HG03571 (cell line): ENCODE data around the gene SPATS1.
"Not testable (repeated sequence)": the region's sequence is repeated elsewhere in the genome, so short reads cannot be mapped to it uniquely, and the experiment has no call there.

Source experiments
- ATAC-seq: cut with Tn5 transposase; IDR thresholded peaks from one replicate; pipeline ENCODE4 v1.9.1; 2021; ENCODE audit not compliant: unreplicated experiment

The SPATS1 gene

GRCh38 chr6:44339763-44340625 is 2.5 kb upstream of the SPATS1 start:
- no peak for ATAC-seq

GRCh38 chr6:44341095-44341890 is 1.2 kb upstream of the SPATS1 start:
- no peak for ATAC-seq

DNA sequence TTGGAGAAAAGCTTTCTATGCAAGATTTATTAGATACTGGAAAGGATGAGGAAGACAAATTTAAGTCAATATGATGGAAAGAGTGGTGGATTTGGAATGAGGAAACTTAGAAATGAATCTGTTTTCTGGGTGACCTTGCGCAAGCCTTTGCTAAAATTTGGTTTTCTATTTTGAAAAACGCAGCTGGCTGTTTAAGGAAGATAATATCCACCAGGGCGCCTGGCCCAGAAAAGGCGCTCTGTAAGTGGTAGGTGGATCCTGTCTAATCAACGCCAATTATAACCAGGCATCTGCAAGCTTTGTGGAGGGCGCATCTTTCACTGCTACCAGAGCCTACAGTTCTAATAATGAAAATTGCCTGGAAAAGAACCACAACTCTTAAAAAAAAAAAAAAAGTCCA is 398 bp upstream of the SPATS1 start:
- ATAC-seq, result no peak

DNA sequence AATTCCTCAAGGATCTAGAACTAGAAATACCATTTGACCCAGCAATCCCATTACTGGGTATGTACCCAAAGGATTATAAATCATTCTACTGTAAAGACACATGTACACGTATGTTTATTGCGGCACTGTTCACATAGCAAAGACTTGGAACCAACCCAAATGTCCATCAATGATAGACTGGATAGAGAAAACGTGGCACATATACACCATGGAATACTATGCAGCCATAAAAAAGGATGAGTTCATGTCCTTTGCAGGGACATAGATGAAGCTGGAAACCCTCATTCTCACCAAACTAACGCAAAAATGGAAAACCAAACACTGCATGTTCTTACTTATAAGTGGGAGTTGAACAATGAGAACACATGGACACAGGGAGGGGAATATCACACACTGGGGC is 4.4 kb downstream of the SPATS1 start:
- ATAC-seq, result not testable (repeated sequence)

- no peak for ATAC-seq
Observed at GRCh38 chr6:44349904-44350649, 7.6 kb downstream of the SPATS1 start.

- ATAC-seq, result not testable (repeated sequence)
Observed at GRCh38 chr6:44350650-44350994, 8.2 kb downstream of the SPATS1 start.

DNA sequence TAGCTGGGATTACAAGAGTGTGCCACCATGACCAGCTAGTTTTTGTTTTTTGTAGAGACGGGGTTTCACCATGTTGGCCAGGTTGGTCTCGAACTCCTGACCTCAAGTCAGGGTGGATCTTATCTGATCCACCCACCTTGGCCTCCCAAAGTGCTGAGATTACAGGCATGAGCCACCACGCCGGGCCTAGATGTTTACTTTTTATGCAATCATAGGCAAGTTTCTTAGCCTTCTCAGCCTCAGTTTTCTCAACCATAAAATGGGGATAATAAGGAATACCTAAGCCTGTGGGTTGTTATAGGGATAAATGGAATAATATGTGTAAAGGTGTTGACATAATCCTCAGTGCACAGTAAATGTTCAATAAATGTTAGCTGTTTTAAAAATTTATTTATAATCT is 9.8 kb downstream of the SPATS1 start:
- ATAC-seq, result no peak

GRCh38 chr6:44353336-44353735 is 10.9 kb downstream of the SPATS1 start:
- no peak for ATAC-seq

GRCh38 chr6:44355640-44356039 is 13.2 kb downstream of the SPATS1 start:
- no peak for ATAC-seq

DNA sequence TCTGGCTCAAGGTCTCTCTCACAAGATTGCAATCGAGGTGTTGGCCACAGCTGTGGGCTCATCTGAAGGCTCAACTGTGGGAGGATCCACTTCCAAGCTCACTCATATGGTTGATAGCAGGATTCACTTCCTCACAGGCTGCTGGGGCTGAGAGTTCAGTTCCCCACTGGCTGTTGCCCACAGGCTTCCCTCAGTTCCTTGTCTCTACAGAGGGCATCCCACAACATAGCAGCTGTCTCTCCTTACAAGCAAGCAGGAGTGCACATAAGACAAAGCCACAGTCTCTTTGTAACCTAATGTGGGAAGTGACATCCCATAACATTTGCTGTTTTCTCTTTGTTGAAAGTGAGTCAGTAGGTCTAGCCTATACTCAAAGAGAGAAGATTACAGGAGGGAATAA is 14.0 kb downstream of the SPATS1 start:
- no peak for ATAC-seq

DNA sequence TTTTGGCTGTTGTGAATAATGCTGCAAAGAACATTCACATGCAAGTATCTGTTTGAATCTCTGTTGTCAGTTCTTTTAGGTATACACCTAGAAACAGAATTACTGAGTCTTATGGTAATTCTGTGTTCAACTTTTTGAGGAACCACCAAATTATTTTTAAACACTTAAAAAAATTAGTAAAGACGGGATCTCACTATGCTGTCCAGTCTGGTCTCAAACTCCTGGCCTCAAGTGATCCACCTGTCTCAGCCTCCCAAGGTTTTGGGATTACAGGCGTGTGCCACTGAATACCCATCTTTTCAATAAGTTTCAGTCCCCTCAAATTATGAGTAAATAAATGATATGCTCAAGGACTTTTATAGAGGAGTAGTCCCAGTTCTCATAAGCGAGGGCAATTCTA is 17.5 kb downstream of the SPATS1 start:
- no peak for ATAC-seq

GRCh38 chr6:44361947-44362346 is 19.5 kb downstream of the SPATS1 start:
- no peak for ATAC-seq

DNA sequence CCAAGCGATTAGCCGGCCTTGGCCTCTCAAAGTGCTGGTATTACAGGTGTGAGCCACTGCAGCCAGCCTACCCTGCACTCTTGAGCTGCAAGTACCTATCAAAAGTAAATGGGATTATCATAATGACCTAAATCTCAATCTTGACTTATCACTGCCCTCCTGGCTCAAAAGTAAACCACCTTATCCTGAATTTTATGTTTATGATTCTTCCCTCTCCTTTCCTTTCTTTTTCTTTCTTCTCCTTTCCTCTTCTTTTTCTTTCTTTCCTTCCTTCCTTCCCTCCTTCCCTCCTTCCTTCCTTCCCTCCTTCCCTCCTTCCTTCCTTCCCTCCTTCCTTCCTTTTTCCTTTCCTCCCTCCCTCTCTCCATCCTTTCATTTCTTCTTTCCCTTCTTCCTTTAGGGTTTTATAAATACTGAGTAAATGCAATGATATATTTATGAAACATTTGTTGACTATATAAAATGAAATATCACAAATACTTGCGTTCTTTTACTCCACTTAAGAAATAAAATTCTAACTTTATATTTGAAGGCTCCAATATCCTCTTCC is 21.0 kb downstream of the SPATS1 start:
- no peak for ATAC-seq

DNA sequence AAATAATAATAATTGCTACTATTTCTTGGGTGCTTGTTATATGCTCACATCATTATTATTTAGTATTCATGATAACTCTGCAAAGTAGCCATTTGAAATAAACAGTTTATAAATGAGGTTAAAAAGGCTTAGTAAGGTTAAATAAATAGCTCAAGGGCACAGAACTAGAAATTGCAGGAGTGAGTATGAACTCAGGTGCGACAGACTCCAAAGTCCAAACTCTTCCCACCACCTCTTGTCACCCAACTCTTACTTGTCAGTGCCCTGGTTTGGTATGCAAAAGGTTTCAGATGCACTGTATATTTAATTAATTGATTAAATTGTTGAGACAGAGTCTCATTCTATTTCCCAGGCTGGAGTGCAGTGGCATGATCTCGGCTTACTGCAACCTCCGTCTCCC is 24.3 kb downstream of the SPATS1 start:
- ATAC-seq, result no peak

DNA sequence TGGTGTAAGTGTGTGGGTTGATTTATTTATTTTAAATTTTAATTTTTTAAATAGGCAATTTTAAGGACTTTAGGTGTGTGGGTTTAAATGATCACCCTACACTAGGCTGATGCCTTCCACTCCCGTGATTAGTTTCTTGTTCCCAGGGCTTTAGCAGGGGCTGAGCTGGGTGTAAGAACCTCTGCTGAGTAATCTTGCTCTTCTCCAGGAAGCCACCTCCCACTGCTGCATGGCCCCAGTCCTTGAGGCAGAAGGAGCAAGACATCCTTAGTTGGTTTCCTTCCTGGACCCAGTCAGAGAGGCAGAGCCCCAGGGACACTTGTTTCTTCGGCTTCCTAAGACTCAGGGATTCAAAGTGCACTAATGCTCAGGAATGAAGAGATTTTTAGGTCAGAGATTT is 25.2 kb downstream of the SPATS1 start:
- no peak for ATAC-seq

GRCh38 chr6:44373051-44373450 is 30.6 kb downstream of the SPATS1 start:
- ATAC-seq, result no peak

DNA sequence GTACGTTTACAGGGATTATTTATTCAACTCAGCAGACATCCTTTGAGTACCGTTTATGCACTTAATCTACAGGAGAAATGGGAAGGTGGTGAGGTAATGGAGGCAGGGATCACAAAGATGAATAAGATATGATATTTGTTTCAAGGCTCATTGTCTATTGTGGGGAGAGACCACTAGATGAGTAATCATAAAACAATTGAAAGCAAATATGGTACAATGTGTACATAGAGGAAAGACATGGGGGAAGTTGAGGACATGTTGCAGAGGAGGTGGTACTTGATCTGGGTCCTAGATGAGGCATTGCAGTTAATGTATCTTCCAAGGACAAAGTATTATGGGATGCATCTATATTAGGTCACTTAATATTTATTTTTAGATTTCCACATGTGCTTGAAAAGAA is 31.3 kb downstream of the SPATS1 start:
- ATAC-seq, result no peak

- no peak for ATAC-seq
Observed at GRCh38 chr6:44375071-44375470, 32.6 kb downstream of the SPATS1 start.

GRCh38 chr6:44377484-44377883 is 35.0 kb downstream of the SPATS1 start:
- ATAC-seq, result no peak

DNA sequence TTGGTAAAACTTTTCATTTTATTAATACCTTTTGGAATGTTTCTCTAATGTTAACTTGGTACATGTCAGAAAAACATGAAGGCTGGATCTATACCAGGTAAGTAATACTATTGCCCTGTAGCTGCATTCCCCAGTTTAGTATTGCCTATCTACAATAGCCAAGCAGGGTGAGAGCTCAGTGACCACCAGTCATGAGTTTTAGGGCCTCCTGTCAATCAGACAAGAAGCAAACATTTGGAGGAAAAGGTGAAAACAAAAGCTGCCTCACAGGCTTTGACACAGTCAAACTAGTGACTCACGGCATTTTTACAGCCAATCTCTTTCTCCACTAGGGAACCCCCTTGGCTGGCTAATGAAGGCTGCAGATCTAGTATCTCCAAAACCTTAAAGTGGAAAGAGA is 35.5 kb downstream of the SPATS1 start:
- ATAC-seq, result no peak

DNA sequence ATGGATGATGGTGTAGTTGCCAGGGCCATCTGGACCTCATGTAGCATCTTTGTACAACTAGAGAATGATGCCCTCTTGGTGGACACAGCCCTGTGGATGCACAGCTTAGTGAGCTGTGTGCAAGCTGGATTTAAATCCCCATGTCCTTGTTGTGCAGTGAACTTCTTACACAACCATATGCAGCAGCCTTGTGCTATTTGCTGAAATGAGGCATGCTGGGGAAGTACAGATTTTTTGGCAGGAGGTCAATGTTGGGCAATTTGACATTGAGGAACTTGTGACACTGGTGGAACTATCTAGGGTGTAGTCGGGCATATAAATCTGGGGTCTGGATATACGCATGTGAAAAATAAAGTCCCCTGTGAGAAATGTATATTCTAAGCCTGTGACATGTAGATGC is 39.3 kb downstream of the SPATS1 start:
- ATAC-seq, result no peak
